BLaER1 treated with 17β-estradiol and CSF1 and Interleukin-3, amounts not matched to agents 10 nM and 100 nM (cell line): Measurements from ENCODE around the gene SOBP.
"Not testable (repeated sequence)": the region's sequence is repeated elsewhere in the genome, so short reads cannot be mapped to it uniquely, and the experiment has no call there.

Source experiments
- H3K27ac ChIP-seq, 11 experiments: shearing (Covaris generic); formaldehyde crosslinking; 2 replicates each; pipeline ENCODE4 v1.8.1; 2022
- H3K27me3 ChIP-seq, 11 experiments: shearing (Covaris generic); formaldehyde crosslinking; 2 replicates each; pipeline ENCODE4 v1.8.1; 2022
- H3K36me3 ChIP-seq, 11 experiments: shearing (Covaris generic); formaldehyde crosslinking; 2 replicates each; pipeline ENCODE4 v1.8.1; 2022
- H3K4me1 ChIP-seq, 10 experiments: shearing (Covaris generic); formaldehyde crosslinking; 2 replicates each; pipeline ENCODE4 v1.8.1; 2022
- H3K4me2 ChIP-seq, 11 experiments: shearing (Covaris generic); formaldehyde crosslinking; 2 replicates each; pipeline ENCODE4 v1.8.1; 2022
- H3K4me3 ChIP-seq, 10 experiments: shearing (Covaris generic); formaldehyde crosslinking; 2 replicates each; pipeline ENCODE4 v1.8.1; 2022
- H3K9ac ChIP-seq, 11 experiments: shearing (Covaris generic); formaldehyde crosslinking; 2 replicates each; pipeline ENCODE4 v1.8.1; 2022
- H3K9me3 ChIP-seq, 11 experiments: shearing (Covaris generic); formaldehyde crosslinking; replicated peaks in 1 of 11; 2 replicates each; pipeline ENCODE4 v1.8.1; 2022
- H4K20me1 ChIP-seq, 11 experiments: shearing (Covaris generic); formaldehyde crosslinking; 2 replicates each; pipeline ENCODE4 v1.8.1; 2022
- Cebpa-rat ChIP-seq, 11 experiments: shearing (Covaris generic); IDR thresholded peaks; 2 replicates each; pipeline ENCODE4 v1.8.1; 2022

The SOBP gene

DNA sequence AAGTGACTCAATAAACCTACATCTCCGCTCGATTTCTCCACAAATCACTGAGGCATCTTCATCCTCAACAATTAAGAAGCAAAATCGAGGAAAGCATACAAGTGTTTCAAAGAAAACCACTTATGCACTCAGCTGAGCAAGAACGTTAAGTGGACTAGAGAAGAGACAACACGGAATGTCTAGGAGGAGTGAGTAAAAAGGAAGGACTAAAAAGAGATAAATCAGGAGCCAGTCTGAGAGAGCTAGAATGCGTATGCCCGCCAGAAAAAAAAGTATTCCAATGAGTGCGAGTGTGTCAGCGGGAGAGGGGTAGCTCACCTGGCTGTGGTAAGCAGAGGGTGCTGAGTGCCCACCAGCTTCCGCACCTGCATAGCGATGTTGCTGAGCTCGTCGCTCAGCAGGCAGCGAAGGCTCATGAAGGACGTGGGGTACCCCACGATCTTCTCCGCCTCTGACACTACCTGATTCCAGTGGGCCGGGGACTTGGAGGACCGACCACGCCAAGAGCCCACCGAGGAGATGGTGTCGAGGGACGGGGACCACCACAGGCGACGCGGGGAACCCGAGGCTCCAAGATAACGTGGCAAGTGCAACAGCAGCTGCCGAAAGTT is 31.1 kb upstream of the SOBP start:
- TF ChIP-seq Cebpa-rat (IDR thresholded peaks at IDR 0.05): no peak
- H3K27me3 ChIP-seq: no peaks in the 10 kb centered on the region
- peak overlapping the region; percentile 73 to 88 (median 82) for H3K27ac ChIP-seq
- H3K36me3 ChIP-seq: peaks cover 0 to 9% (median 0%) of the 10 kb centered on the region in 11 experiments; a peak in 2 of 22 replicates
- H3K9ac ChIP-seq: peak overlapping the region; percentile 72 to 88 (median 84)
- H3K9me3 ChIP-seq: peaks cover 0 to 7% (median 0%) of the 10 kb centered on the region in 11 experiments; a peak in 1 of 22 replicates
- peaks cover 7 to 22% (median 15%) of the 10 kb centered on the region in 10 experiments; a peak in 19 of 20 replicates for H3K4me1 ChIP-seq
- H4K20me1 ChIP-seq: no peaks in the 10 kb centered on the region
- peak overlapping the region; percentile 70 to 94 (median 88) for H3K4me3 ChIP-seq
- peak overlapping the region; percentile 80 to 94 (median 88) for H3K4me2 ChIP-seq

DNA sequence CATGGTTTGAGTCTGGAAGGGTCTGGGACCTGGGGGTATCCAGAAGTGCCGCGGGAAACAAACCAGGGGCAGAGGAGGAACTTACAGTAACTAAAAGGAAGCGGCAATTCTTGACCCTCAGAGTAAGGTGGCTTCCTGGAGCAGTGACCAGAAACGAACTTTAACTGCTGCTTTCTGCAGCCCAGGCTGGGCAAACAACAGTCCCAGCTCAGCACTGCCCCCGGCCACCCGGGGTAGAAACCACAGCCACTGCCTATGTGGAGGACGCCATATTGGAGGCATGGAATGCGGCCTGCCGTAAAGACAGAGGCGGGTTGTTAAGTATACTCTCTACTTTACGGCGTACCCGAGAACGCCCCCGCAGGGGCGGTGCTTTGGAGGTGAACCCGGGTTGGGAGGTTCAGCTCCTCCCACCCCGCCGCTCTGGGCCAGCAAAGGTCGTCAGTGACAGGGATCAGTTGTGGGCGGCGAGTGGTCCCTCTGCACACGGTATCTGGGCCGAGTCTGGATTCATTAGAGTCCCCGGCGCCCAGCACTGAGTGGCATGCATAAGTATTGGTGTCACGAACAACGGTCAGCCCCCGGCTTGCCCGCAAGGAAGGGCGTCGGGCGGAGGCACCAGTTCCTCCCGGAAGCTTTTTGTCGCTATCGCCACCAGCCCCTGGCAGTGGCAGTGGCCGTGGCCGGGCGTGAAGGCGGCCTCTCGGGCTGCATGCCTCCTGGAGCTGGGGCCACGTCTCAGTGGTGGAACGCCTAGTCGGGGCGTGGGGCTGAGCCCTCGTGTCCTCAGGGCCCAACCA is 30.4 kb upstream of the SOBP start, which contains the start of gene PDSS2:
Gene PDSS2 (minus strand): TSS at position 282 of the 800 bp plus-strand sequence. CDS start 279 bp downstream, at position 3.
- H3K36me3 ChIP-seq: peaks cover 0 to 9% (median 0%) of the 10 kb centered on the region in 11 experiments; a peak in 2 of 22 replicates
- H3K9ac ChIP-seq: peak within 1 kb of the TSS; percentile 72 to 88 (median 84)
- H3K27me3 ChIP-seq: no peaks in the 10 kb centered on the region
- no peaks in the 10 kb centered on the region for H4K20me1 ChIP-seq
- H3K9me3 ChIP-seq: 0 out of 22 replicates have a peak, but pooled peaks cover 0 to under 1% (median 0%) of the 10 kb centered on the region in 11 experiments
- H3K4me2 ChIP-seq: peak within 1 kb of the TSS; percentile 82 to 94 (median 89)
- TF ChIP-seq Cebpa-rat (IDR thresholded peaks at IDR 0.05): no peak
- peak within 1 kb of the TSS; percentile 75 to 88 (median 82) for H3K27ac ChIP-seq
- H3K4me3 ChIP-seq: peak within 1 kb of the TSS; percentile 70 to 94 (median 88)
- H3K4me1 ChIP-seq: peaks cover 7 to 22% (median 15%) of the 10 kb centered on the region in 10 experiments; a peak in 19 of 20 replicates

DNA sequence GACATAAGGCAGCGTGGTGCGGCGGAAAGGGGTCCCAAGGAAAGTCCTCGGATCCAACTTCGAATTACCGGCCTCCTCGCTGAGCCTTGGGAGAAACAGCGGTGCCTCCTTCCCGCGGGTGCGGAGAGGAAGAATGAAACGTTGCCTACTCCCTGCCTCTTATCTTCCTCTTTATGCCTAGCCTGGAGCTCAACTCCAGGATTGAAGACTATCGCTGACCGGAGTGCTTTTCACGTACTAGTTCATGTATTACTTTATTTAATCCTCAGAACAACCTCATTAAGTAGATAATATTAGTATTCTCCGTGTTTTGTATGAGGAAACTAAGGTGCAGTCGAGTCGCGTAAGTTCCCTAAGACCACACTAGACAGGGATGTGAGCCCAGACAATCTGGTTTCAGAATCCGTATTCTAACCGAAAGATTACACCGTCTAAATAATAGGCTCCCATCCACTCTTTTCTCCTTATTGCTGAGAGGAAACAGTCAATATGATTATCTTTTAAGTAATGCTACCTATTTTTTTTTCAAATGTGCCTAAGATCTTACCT is 29.8 kb upstream of the SOBP start:
- no peaks in the 10 kb centered on the region for H4K20me1 ChIP-seq
- peak overlapping the region; percentile 71 to 88 (median 82) for H3K27ac ChIP-seq
- peak overlapping the region; percentile 70 to 94 (median 88) for H3K4me3 ChIP-seq
- H3K27me3 ChIP-seq: no peaks in the 10 kb centered on the region
- peaks cover 0 to 9% (median 0%) of the 10 kb centered on the region in 11 experiments; a peak in 2 of 22 replicates for H3K36me3 ChIP-seq
- TF ChIP-seq Cebpa-rat (IDR thresholded peaks at IDR 0.05): no peak
- peak overlapping the region; percentile 72 to 88 (median 84) for H3K9ac ChIP-seq
- H3K4me2 ChIP-seq: peak overlapping the region; percentile 79 to 91 (median 85)
- H3K9me3 ChIP-seq: no peaks in the 10 kb centered on the region
- peaks cover 7 to 22% (median 15%) of the 10 kb centered on the region in 10 experiments; a peak in 19 of 20 replicates for H3K4me1 ChIP-seq

DNA sequence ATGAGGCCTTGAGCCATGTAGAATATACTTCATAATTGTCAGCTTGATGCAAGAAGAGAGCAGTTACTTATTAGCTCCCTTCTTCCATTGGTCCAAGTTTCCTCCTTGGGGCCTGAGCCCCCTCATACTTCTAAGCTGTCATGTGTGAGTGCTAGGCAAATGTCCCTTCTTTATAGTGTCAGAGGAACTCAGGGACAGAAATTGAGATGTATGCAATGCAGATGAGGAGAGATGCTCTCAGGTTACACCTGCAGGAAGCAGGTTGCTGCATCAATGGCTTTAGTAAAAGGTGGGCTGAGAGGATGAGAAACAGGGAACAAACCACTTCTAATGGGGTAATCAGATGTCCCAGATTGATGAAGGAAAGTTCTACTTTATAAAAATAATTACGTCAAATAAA is 23.9 kb upstream of the SOBP start:
- no peak for TF ChIP-seq Cebpa-rat (IDR thresholded peaks at IDR 0.05)
- H3K9me3 ChIP-seq: no peaks in the 10 kb centered on the region
- no peaks in the 10 kb centered on the region for H3K27me3 ChIP-seq
- H3K4me3 ChIP-seq: no peak overlapping the region
- no peak overlapping the region for H3K27ac ChIP-seq
- H4K20me1 ChIP-seq: no peaks in the 10 kb centered on the region
- no peak overlapping the region for H3K9ac ChIP-seq
- no peak overlapping the region for H3K4me2 ChIP-seq
- no peaks in the 10 kb centered on the region for H3K4me1 ChIP-seq
- H3K36me3 ChIP-seq: no peaks in the 10 kb centered on the region

DNA sequence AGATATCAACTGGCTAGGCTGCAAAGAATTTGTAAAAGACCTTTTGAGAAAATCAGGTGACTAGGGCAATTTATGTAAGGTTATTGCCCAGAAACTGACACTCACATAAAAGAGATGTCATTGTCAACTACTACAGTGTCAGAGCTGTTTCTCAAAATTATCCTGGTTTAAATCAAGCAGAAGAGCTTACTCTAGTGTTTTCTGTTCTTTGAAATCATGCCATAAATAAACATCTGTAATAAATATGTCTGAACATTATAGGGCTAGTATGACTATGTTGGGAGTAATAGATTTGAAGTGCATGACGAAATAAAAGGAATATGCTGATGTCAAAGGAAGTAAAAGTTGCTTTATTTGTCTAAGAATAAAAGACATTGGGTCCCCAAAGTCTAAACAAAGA is 19.6 kb upstream of the SOBP start:
- no peaks in the 10 kb centered on the region for H3K4me1 ChIP-seq
- no peaks in the 10 kb centered on the region for H3K36me3 ChIP-seq
- no peak for TF ChIP-seq Cebpa-rat (IDR thresholded peaks at IDR 0.05)
- no peaks in the 10 kb centered on the region for H3K27me3 ChIP-seq
- no peak overlapping the region for H3K27ac ChIP-seq
- H4K20me1 ChIP-seq: no peaks in the 10 kb centered on the region
- H3K9me3 ChIP-seq: no peaks in the 10 kb centered on the region
- H3K9ac ChIP-seq: no peak overlapping the region
- no peak overlapping the region for H3K4me3 ChIP-seq
- no peak overlapping the region for H3K4me2 ChIP-seq

DNA sequence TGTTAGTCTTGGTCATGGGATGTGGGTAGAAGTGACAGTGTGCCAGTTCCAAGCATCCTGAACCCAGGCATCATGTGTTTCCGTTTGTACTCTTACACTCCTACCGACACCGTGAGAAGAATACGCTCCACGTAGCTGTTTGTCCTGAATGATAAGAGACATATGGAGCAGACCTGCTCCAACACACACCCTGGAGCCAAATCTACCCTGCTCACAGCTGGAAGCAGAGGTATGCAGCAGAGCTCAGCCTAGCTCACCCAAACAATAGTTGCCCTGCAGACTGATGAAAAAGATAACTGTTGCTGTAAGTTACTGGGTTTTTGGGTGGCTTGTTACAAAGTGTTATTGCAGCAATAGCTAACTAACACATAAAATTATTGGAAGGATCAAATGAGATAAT is 16.3 kb upstream of the SOBP start:
- Histone ChIP-seq H3K4me1 (no peaks in the 10 kb centered on the region), H3K9ac (no peak overlapping the region), H3K27ac (no peak overlapping the region), H3K9me3 (no peaks in the 10 kb centered on the region), H4K20me1 (no peaks in the 10 kb centered on the region), H3K4me3 (no peak overlapping the region), H3K4me2 (no peak overlapping the region), H3K27me3 (no peaks in the 10 kb centered on the region), H3K36me3 (no peaks in the 10 kb centered on the region)
- no peak for TF ChIP-seq Cebpa-rat (IDR thresholded peaks at IDR 0.05)

DNA sequence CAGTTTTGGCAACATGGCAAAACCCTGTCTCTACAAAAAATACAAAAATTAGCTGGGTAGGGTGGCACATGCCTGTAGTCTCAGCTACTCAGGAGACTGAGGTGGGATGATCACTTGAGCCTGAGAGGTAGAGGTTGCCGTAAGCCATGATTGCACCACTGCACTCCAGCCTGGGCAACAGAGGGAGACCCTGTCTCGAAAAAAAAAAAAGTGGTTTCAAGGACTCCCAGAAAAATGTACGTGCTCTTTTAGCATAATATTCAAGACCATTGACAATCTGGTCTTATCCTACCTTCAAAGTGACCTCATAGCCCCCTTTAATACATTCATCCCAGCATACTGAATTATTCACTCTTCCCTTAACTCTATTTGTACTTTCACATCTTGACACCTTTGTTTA is 14.6 kb upstream of the SOBP start:
- not testable (repeated sequence) for H3K4me3 ChIP-seq, H3K9ac ChIP-seq, H3K9me3 ChIP-seq, H4K20me1 ChIP-seq, H3K27me3 ChIP-seq, H3K4me2 ChIP-seq, H3K27ac ChIP-seq, H3K36me3 ChIP-seq, H3K4me1 ChIP-seq

DNA sequence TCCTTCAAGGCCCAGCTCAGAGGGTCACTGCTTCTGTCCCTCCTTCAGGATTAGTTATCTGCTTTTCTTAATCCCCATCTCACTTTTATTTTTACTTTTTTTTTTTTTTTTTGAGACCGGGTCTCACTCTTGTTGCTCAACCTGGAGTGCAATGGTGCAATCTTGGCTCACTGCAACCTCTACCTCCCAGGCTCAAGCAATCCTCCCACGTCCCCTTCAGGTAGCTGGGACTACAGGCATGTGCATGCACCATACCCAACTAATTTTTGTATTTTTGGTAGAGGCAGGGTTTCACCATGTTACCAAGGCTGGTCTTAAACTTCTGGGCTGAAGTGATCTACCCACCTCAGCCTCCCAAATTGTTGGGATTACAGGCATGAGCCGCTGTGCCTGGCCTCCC is 14.1 kb upstream of the SOBP start:
- not testable (repeated sequence) for H3K36me3 ChIP-seq, H3K9ac ChIP-seq, H3K4me3 ChIP-seq, H3K27ac ChIP-seq, H3K27me3 ChIP-seq, H3K4me2 ChIP-seq, H3K4me1 ChIP-seq, H3K9me3 ChIP-seq, H4K20me1 ChIP-seq

DNA sequence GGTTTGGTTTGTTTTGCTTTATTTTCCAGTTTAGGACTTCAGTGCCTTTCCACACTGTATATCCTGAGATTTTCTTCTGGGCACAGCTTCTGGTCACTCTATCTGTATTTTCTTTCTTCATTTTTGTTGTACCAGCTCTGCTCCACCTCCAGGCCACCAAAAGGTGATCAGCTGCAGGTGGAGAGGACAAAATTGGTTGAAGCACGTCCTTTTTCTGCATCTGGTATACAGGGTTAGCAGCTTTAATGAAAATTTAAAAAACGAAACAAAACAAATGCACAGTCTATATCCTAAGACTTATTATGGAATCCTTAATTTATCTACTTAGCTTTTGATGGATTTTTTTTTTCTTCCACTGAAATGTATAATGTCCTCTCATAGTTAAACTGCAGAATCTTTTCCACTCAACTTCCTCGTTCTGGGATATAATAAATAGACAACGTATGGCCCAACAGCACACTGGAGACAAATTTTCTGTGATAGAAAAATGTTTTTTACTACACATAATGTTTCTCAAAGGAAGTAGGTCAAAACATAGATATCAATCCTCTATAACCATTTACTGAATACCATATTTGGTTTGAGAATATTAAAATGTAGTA is 10.7 kb upstream of the SOBP start:
- Histone ChIP-seq H3K9me3 (no peaks in the 10 kb centered on the region), H3K4me1 (no peaks in the 10 kb centered on the region), H3K27me3 (peaks cover 0 to 6% (median 2%) of the 10 kb centered on the region in 11 experiments; a peak in 5 of 22 replicates), H4K20me1 (no peaks in the 10 kb centered on the region; a peak in 1 of 22 replicates), H3K9ac (no peak overlapping the region), H3K4me2 (no peak overlapping the region), H3K4me3 (no peak overlapping the region), H3K36me3 (no peaks in the 10 kb centered on the region), H3K27ac (no peak overlapping the region)
- TF ChIP-seq Cebpa-rat (IDR thresholded peaks at IDR 0.05): no peak
